Keratinocyte (primary cell): ENCODE results near the gene TBC1D5. TPM values are rescaled to one million over a fixed set of nuclear protein-coding genes. Genes with fewer than 3 reads are reported as not detected.

Experiments used
- DNase-seq: peaks from one replicate; pipeline ENCODE4 v3.0.0-alpha.2; 2011; ENCODE audit warnings: low read depth, missing footprints, low spot score
- FAIRE-seq: peaks from 2 replicates; lab custom pipeline; 2011; peaks lifted over from hg19 to GRCh38; lab: Jason Lieb, UNC
- H2AFZ ChIP-seq: 2 replicates; pipeline ENCODE4 v1.6.0; 2012; ENCODE audit warnings: low read length, control low read depth, inconsistent platforms; ENCODE audit not compliant: control insufficient read depth
- H3K27ac ChIP-seq: 2 replicates; pipeline ENCODE4 v1.5.1; 2011; ENCODE audit warnings: low read length; ENCODE audit not compliant: control insufficient read depth, insufficient read depth
- H3K27me3 ChIP-seq: 3 replicates; pipeline ENCODE4 v1.6.0; 2011; ENCODE audit warnings: low read length; ENCODE audit not compliant: control insufficient read depth, insufficient read depth; ENCODE audit errors: extremely low read depth
- H3K36me3 ChIP-seq, 2 experiments: 2 replicates in 1 of 2; 3 replicates in 1 of 2; pipeline ENCODE4 v1.5.1; 2011; ENCODE audit warnings: low read length in 2 of 2, mild to moderate bottlenecking in 1 of 2; ENCODE audit not compliant: control insufficient read depth in 2 of 2, insufficient read depth in 2 of 2; ENCODE audit errors: extremely low read depth in 1 of 2
- H3K4me1 ChIP-seq: 3 replicates; pipeline ENCODE4 v1.5.1; 2011; ENCODE audit warnings: low read length; ENCODE audit not compliant: control insufficient read depth, insufficient read depth; ENCODE audit errors: extremely low read depth
- H3K4me2 ChIP-seq: 3 replicates; pipeline ENCODE4 v1.6.0; 2011; ENCODE audit warnings: low read depth, low read length; ENCODE audit not compliant: control insufficient read depth, insufficient read depth; ENCODE audit errors: extremely low read depth
- H3K4me3 ChIP-seq, 3 experiments: fragments of 200-600 bp in 1 of 3; sonication (generic) in 1 of 3; 2 replicates in 2 of 3; 3 replicates in 1 of 3; pipeline ENCODE4 v1.5.1; 2011 to 2016; ENCODE audit warnings: low read length in 3 of 3, mild to moderate bottlenecking in 3 of 3, control low read depth in 2 of 3, inconsistent platforms in 1 of 3, low read depth in 1 of 3, mixed read lengths in 1 of 3, mixed run types in 1 of 3, moderate library complexity in 1 of 3; ENCODE audit not compliant: control insufficient read depth in 2 of 3, insufficient read depth in 2 of 3; ENCODE audit errors: extremely low read depth in 1 of 3
- H3K79me2 ChIP-seq: 2 replicates; pipeline ENCODE4 v1.6.0; 2012; ENCODE audit warnings: low read length; ENCODE audit not compliant: control insufficient read depth, insufficient read depth
- H3K9ac ChIP-seq: 3 replicates; pipeline ENCODE4 v1.6.0; 2011; ENCODE audit warnings: low read length; ENCODE audit not compliant: control insufficient read depth, insufficient read depth; ENCODE audit errors: extremely low read depth
- H3K9me1 ChIP-seq: 3 replicates; pipeline ENCODE4 v1.6.0; 2011; ENCODE audit warnings: low read length; ENCODE audit not compliant: control insufficient read depth, insufficient read depth; ENCODE audit errors: extremely low read depth
- H3K9me3 ChIP-seq: 2 replicates; pipeline ENCODE4 v1.5.1; 2012; ENCODE audit warnings: low read depth, low read length; ENCODE audit not compliant: control insufficient read depth
- H4K20me1 ChIP-seq: 3 replicates; pipeline ENCODE4 v1.6.0; 2011; ENCODE audit warnings: low read length; ENCODE audit not compliant: control insufficient read depth, insufficient read depth; ENCODE audit errors: extremely low read depth
- CTCF ChIP-seq, 3 experiments: IDR thresholded peaks in 1 of 3; conservative IDR thresholded peaks in 1 of 3; optimal IDR thresholded peaks in 1 of 3; 2 replicates in 2 of 3; 3 replicates in 1 of 3; pipeline versions ENCODE3 to v1.5.1; 2011; ENCODE audit warnings: low read length in 3 of 3, mild to moderate bottlenecking in 3 of 3, moderate library complexity in 2 of 3, control low read depth in 1 of 3, inconsistent platforms in 1 of 3; ENCODE audit not compliant: insufficient read depth in 2 of 3; ENCODE audit errors: extremely low read depth in 1 of 3
- EZH2 ChIP-seq: IDR thresholded peaks from one replicate; pipeline ENCODE4 v1.6.1; 2012; ENCODE audit warnings: inconsistent platforms, mild to moderate bottlenecking, low read length, moderate library complexity
- dilution Hi-C: fragments of 300-500 bp; cut with MboI; formaldehyde crosslinking; loops from one replicate; pipeline ENCODE4 v1.7.0; 2020; ENCODE audit warnings: low sequenced_read_pairs; ENCODE audit not compliant: extremely low pct_ligation_motif_present
- polyA plus RNA-seq, 5 experiments: library from polyadenylated mRNA; depleted of rRNA in 3 of 5; stranded (reverse) in 3 of 5; stranded (forward) in 1 of 5; unstranded in 1 of 5; fragments of >200 nt; gene quantifications; 1 replicate in 1 of 5; 2 replicates in 3 of 5; 3 replicates in 1 of 5; pipeline versions ENCODE4 v1.2.1 to v1.2.3, GENCODE V29; 2011 to 2012; ENCODE audit warnings: missing spikeins in 2 of 5, low read depth in 1 of 5, low replicate concordance in 1 of 5

TBC1D5 gene
- polyA plus RNA-seq, 1 donor (not counting 4 experiments of a cell fraction or from before 2014, with no cell fraction given), result 25.8 TPM

DNA sequence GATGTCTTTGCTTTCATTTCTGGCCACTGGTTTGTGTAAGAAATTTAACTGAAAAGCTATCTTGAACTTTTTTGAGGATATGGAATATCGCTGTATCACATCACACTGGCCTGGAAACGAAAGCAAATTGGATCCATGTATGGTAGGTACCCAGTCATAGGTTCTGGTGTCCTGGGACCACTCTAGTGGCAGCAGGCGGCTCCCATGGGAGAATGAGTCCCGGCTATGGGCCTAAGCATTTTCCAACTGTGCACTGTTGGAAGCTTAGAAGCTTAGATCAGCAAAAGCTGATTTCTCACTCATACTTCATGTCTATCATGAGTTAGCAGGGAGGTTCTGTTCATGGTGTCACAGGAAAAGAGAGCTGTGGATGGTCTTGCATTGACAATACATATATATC is 534.5 kb downstream of the TBC1D5 start:
- H4K20me1 ChIP-seq, result no peaks in the 10 kb centered on the region
- H3K36me3 ChIP-seq, result no peaks in the 10 kb centered on the region
- DNase-seq (no peak), FAIRE-seq (no peak)
- H3K9me1 ChIP-seq, result no peaks in the 10 kb centered on the region
- H3K4me1 ChIP-seq, result no peaks in the 10 kb centered on the region
- no peak overlapping the region for H3K27ac ChIP-seq
- TF ChIP-seq EZH2 (no peak), CTCF (optimal IDR thresholded peaks at IDR 0.05 in 1 of 3, IDR thresholded peaks at IDR 0.05 in 1 of 3, conservative IDR thresholded peaks at IDR 0.05 in 1 of 3; ENCODE audit: extremely low read depth in 1 of 3, insufficient read depth in 2 of 3, low read length in 3 of 3) (no peak)
- H3K9ac ChIP-seq, result no peak overlapping the region
- dilution Hi-C loops, result no loop called here
- H3K4me3 ChIP-seq, result no peak overlapping the region
- no peaks in the 10 kb centered on the region for H3K79me2 ChIP-seq
- H2AFZ ChIP-seq, result no peak overlapping the region
- H3K27me3 ChIP-seq, result no peaks in the 10 kb centered on the region
- no peak overlapping the region for H3K4me2 ChIP-seq
- no peaks in the 10 kb centered on the region for H3K9me3 ChIP-seq

DNA sequence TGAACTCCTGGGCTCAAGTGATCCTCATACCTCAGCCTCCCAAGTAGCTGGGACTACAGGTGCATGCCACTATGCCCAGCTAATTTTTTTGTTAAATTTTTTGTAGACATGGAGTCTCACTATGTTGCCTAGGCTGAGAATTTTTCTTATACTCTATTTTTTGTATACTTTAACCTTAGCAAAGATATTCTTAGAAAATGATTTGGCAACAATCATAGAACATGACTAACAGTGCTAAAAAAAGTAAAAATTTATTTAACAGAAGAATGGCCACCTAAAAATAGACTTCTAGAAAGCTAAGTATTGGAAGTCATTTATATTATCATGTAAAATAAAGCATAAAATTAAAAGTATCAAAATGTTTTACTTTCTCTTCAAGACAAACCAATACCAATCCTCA is 535.4 kb downstream of the TBC1D5 start:
- no peak for FAIRE-seq
- no peak for DNase-seq

More for the DNA sequence above, 535.4 kb downstream of the TBC1D5 start:
- Histone ChIP-seq H3K79me2 (no peaks in the 10 kb centered on the region), H3K9me3 (peaks cover 1% of the 10 kb centered on the region), H3K27me3 (no peaks in the 10 kb centered on the region), H3K36me3 (no peaks in the 10 kb centered on the region), H3K27ac (no peak overlapping the region), H3K4me3 (no peak overlapping the region), H3K9ac (no peak overlapping the region), H2AFZ (no peak overlapping the region), H3K9me1 (no peaks in the 10 kb centered on the region), H3K4me2 (no peak overlapping the region), H4K20me1 (no peaks in the 10 kb centered on the region), H3K4me1 (no peaks in the 10 kb centered on the region)
- dilution Hi-C loops, result no loop called here
- TF ChIP-seq EZH2 (no peak), CTCF (optimal IDR thresholded peaks at IDR 0.05 in 1 of 3, IDR thresholded peaks at IDR 0.05 in 1 of 3, conservative IDR thresholded peaks at IDR 0.05 in 1 of 3; ENCODE audit: extremely low read depth in 1 of 3, insufficient read depth in 2 of 3, low read length in 3 of 3) (no peak)
